Activated CD8-positive, alpha-beta memory T cell treated with anti-CD3 and anti-CD28 coated beads, Interleukin-2, amount 50 U/mL, for 48 hours (primary cell): ENCODE measurements around the gene GAS7.
A peak's percentile ranks its signal among the peaks of the same experiment; 100 is the strongest.

ENCODE experiments used
- DNase-seq: peaks from one replicate; pipeline ENCODE4 v3.0.0-alpha.2; 2020

GAS7 gene

GRCh38 chr17:9905902-9906301 is 292.5 kb downstream of the GAS7 start:
- DNase-seq: peak; percentile 56

GRCh38 chr17:9905078-9905415 is 293.4 kb downstream of the GAS7 start, which contains the start of gene RCVRN:
RCVRN (minus strand) TSS chr17:9905271; CDS start chr17:9905180, 91 bp downstream.
- DNase-seq: no peak

- no peak for DNase-seq
Measured at GRCh38 chr17:9904277-9905077, 293.9 kb downstream of the GAS7 start.

- no peak for DNase-seq
Measured at GRCh38 chr17:9902120-9902519, 296.3 kb downstream of the GAS7 start.

- no peak for DNase-seq
Measured at GRCh38 chr17:9900784-9901183, 297.6 kb downstream of the GAS7 start.

- no peak for DNase-seq
Measured at GRCh38 chr17:9900044-9900594, 298.3 kb downstream of the GAS7 start.

- DNase-seq: no peak
Measured at GRCh38 chr17:9899280-9900043, 298.9 kb downstream of the GAS7 start.

GRCh38 chr17:9898812-9899211 is 299.6 kb downstream of the GAS7 start:
- no peak for DNase-seq

- DNase-seq: no peak
Measured at GRCh38 chr17:9897372-9897968, 300.9 kb downstream of the GAS7 start.

GRCh38 chr17:9895923-9896322 is 302.5 kb downstream of the GAS7 start:
- DNase-seq: no peak

- DNase-seq: no peak
Measured at GRCh38 chr17:9894231-9894630, 304.2 kb downstream of the GAS7 start.

- no peak for DNase-seq
Measured at GRCh38 chr17:9893411-9894012, 304.9 kb downstream of the GAS7 start.

GRCh38 chr17:9890124-9890523 is 308.3 kb downstream of the GAS7 start:
- peak; percentile 62 for DNase-seq

GRCh38 chr17:9887508-9887907 is 310.9 kb downstream of the GAS7 start:
- DNase-seq: no peak

GRCh38 chr17:9886141-9886930 is 312.1 kb downstream of the GAS7 start:
- DNase-seq: no peak

GRCh38 chr17:9883451-9883850 is 315.0 kb downstream of the GAS7 start:
- no peak for DNase-seq

- DNase-seq: no peak
Measured at GRCh38 chr17:9880582-9880999, 317.8 kb downstream of the GAS7 start.

GRCh38 chr17:9878786-9879525 is 319.4 kb downstream of the GAS7 start:
- no peak for DNase-seq

- DNase-seq: no peak
Measured at GRCh38 chr17:9878356-9878755, 320.1 kb downstream of the GAS7 start.

- DNase-seq: no peak
Measured at GRCh38 chr17:9875441-9875840, 323.0 kb downstream of the GAS7 start.

GRCh38 chr17:9874722-9875121 is 323.7 kb downstream of the GAS7 start:
- no peak for DNase-seq

GRCh38 chr17:9872852-9873251 is 325.6 kb downstream of the GAS7 start:
- no peak for DNase-seq
